Omental fat pad (tissue), 4 donors: ENCODE measurements around the gene LRRC70. TPM values are rescaled to one million over a fixed set of nuclear protein-coding genes. Genes with fewer than 3 reads are reported as not detected.
"Not testable (repeated sequence)": the region's sequence is repeated elsewhere in the genome, so short reads cannot be mapped to it uniquely, and the experiment has no call there.

Experiments used
- ATAC-seq: fragments of 150-250 bp; one replicate; pipeline ENCODE4 v1.9.1; 2016; ENCODE audit warnings: mild to moderate bottlenecking, moderate library complexity; ENCODE audit not compliant: low FRiP score
- DNase-seq: peaks from one replicate; pipeline ENCODE4 v3.0.0-alpha.2; 2019; ENCODE audit warnings: low spot score
- CTCF ChIP-seq, 3 donors: fragments of 450-650 bp; IDR thresholded peaks; one replicate each; pipeline ENCODE4 v1.5.1; 2016 to 2017; ENCODE audit warnings: antibody characterized with exemption in 3 of 3, mild to moderate bottlenecking in 3 of 3, moderate library complexity in 2 of 3
- total RNA-seq, 4 donors: library from RNA; depleted of rRNA; stranded (reverse); fragments of >200 nt; gene quantifications; one replicate each; pipeline ENCODE4 v1.1.0, GENCODE V29; 2016

Gene LRRC70
- total RNA-seq, 4 donors from 2014 or later: 5.8 to 18.4 (median 7.6) TPM

GRCh38 chr5:62562867-62563266 is 15.8 kb upstream of the LRRC70 start:
- no peak for DNase-seq
- TF ChIP-seq CTCF (IDR thresholded peaks at IDR 0.05): no peak
- ATAC-seq: no peak

GRCh38 chr5:62564101-62564500 is 14.5 kb upstream of the LRRC70 start:
- no peak for TF ChIP-seq CTCF (IDR thresholded peaks at IDR 0.05)
- DNase-seq (no peak), ATAC-seq (no peak)

- DNase-seq, ATAC-seq: not testable (repeated sequence)
These were observed 12.9 kb upstream of the LRRC70 start for GRCh38 chr5:62565740-62566139.

- no peak for TF ChIP-seq CTCF (IDR thresholded peaks at IDR 0.05)
- ATAC-seq (no peak), DNase-seq (no peak)
These were observed 10.5 kb upstream of the LRRC70 start for GRCh38 chr5:62568143-62568542.

- DNase-seq (no peak), ATAC-seq (no peak)
- TF ChIP-seq CTCF (IDR thresholded peaks at IDR 0.05): no peak
These were observed 9.7 kb upstream of the LRRC70 start for GRCh38 chr5:62568800-62569432.

- TF ChIP-seq CTCF (IDR thresholded peaks at IDR 0.05): no peak
- no peak for DNase-seq
These were observed 9.1 kb upstream of the LRRC70 start for GRCh38 chr5:62569470-62569869.

GRCh38 chr5:62572918-62573514 is 5.6 kb upstream of the LRRC70 start:
- TF ChIP-seq CTCF (IDR thresholded peaks at IDR 0.05): no peak
- ATAC-seq: no peak
- DNase-seq: no peak

More at GRCh38 chr5:62569470-62569869, 9.1 kb upstream of the LRRC70 start:
- no peak for ATAC-seq
